Aorta (tissue), 5 donors: ENCODE data around the gene KIAA1614. TPM values are rescaled to one million over a fixed set of nuclear protein-coding genes. Genes with fewer than 3 reads are reported as not detected.

Experiments
- ATAC-seq: fragments of 200-7000 bp; cut with Tn5 transposase; one replicate; pipeline ENCODE4 v1.9.1; 2022; ENCODE audit warnings: moderate library complexity; ENCODE audit not compliant: low FRiP score
- DNase-seq, 2 donors: peaks; one replicate each; pipeline ENCODE4 v3.0.0-alpha.2; 2020
- H3K27ac ChIP-seq, 2 donors: one replicate each; pipeline ENCODE4 v1.5.1; 2013; ENCODE audit warnings: low read length in 2 of 2, mild to moderate bottlenecking in 2 of 2, moderate library complexity in 2 of 2, control low read depth in 1 of 2, inconsistent platforms in 1 of 2, low read depth in 1 of 2
- H3K27me3 ChIP-seq, 2 donors: one replicate each; pipeline ENCODE4 v1.6.1; 2013; ENCODE audit warnings: control low read depth in 1 of 2, low read length in 1 of 2, mild to moderate bottlenecking in 1 of 2, moderate library complexity in 1 of 2; ENCODE audit not compliant: insufficient read depth in 2 of 2, control insufficient read depth in 1 of 2
- H3K36me3 ChIP-seq, 2 donors: one replicate each; pipeline ENCODE4 v1.6.1; 2013; ENCODE audit warnings: control low read depth in 1 of 2, low read length in 1 of 2, mild to moderate bottlenecking in 1 of 2; ENCODE audit not compliant: insufficient read depth in 2 of 2, control insufficient read depth in 1 of 2
- H3K4me1 ChIP-seq, 2 donors: one replicate each; pipeline ENCODE4 v1.6.1; 2013; ENCODE audit warnings: low read length in 2 of 2, control low read depth in 1 of 2, mild to moderate bottlenecking in 1 of 2, moderate library complexity in 1 of 2; ENCODE audit not compliant: insufficient read depth in 2 of 2, control insufficient read depth in 1 of 2
- H3K4me3 ChIP-seq, 2 donors: one replicate each; pipeline ENCODE4 v1.5.1; 2013; ENCODE audit warnings: low read length in 2 of 2, control low read depth in 1 of 2, mild to moderate bottlenecking in 1 of 2
- H3K9me3 ChIP-seq: one replicate; pipeline ENCODE4 v1.6.1; 2013; ENCODE audit warnings: mild to moderate bottlenecking, low read length; ENCODE audit not compliant: control insufficient read depth
- WGBS, 2 donors: extraction: QIAGEN DNeasy Blood & Tissue Kit; methylation state at CpG; one replicate each; pipeline ENCODE4 v1.1.7; 2013; 5-methylcytosine and 5-hydroxymethylcytosine counted together
- intact Hi-C, 2 donors: fragments of 100-400 bp; cut with DNase I; formaldehyde crosslinking; loops; one replicate each; pipeline versions ENCODE4 v1.14.2 to v1.15.0; 2022
- polyA plus RNA-seq, 2 donors: library from polyadenylated mRNA; stranded (reverse); fragments of 200-250 nt; gene quantifications; one replicate each; pipeline ENCODE4 v1.2.3, GENCODE V29; 2013
- total RNA-seq, 2 donors: library from RNA; stranded (reverse); fragmentation: NEBNext Ultra II Directional; extraction: Animal tissue kit (Norgen Biotek cat#: 25700); gene quantifications; one replicate each; pipeline ENCODE4 v1.2.1, GENCODE V29; 2021
- donor health status: healthy with polysubstance abuse.
- donor health status: Bipolar disorder and iron deficiency.
- donor health status: DM: no; HTN: no; CAD: no.
- donor health status: DM: no; HTN: no; CAD: no.
- donor health status: DM: yes; HTN: yes; CAD: no.

Gene KIAA1614
- total and polyA plus RNA-seq, 4 donors, result 4.3 to 10.5 (median 8.9) TPM

DNA sequence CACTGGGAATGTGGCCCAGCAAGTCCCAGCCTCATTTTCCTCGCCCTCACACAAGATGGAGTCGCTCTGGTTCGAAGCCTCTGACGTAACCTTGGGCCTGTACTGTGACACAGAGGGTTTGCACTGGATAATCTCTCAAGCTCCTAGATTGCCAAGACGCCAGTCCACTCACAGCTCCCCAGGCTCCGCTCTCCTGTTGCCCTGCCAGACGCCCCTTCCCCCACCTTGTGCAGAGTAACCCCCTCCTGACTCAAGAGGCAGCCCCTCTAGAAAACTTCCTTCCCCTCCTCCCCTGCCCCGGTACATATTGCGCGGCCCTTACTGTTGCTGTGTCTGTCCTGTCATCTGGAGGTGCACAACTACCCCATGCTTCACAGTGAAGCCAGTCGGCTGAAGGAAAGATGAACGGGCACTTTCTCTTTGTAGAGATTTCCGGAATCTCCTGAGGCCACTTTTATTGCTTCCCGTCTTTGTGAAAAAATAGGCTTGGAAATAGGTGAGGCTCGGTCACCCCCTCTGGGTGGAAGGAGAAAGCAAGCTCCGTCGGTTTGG is 981 bp upstream of the KIAA1614 start:
- Histone ChIP-seq H3K9me3 (no peaks in the 10 kb centered on the region), H3K4me3 (peak overlapping the region; percentile 67 to 76), H3K36me3 (no peaks in the 10 kb centered on the region), H3K4me1 (no peaks in the 10 kb centered on the region), H3K27ac (peak overlapping the region in 1 of 2 donors; percentile 79), H3K27me3 (no peaks in the 10 kb centered on the region)
- no peak for DNase-seq
- intact Hi-C loops, result loop anchor here in 1 of 2 donors (5.0 kb wide), 2 partner anchors 111 to 231 kb away; partner anchors contain the start of gene STX6
- 20 to 22% methylated on average over 17 of the region's 17 CpGs for WGBS, 2 donors
- peak; percentile 23 for ATAC-seq

DNA sequence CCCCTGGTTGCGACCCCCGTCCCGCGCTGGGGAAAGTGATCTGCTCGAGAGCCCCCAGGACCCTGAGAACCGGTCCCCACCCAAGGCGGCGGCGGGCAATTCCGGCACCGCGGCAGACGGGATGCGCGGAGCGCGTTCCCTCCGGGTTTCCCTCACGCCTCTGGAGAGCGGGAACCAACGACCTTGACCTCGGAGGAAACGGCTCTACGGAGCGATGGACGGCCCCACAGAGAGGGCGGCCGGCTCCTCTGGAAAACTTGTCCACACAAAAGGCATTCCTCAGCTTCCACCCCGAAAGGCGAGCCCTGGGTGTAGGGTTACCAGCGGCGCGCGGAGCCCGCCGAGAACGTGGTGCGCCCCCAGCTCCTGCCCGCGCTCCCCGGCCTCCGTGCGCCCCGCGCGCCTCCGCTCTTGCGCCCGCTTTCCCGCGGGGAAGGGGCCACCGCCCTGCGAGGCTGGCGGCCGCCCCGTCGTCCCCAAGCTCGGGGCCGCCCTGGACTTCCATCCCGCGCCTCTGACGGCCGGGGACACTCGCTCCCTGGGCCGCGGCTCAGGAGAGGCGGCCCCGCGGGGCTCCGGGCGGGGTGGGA is 391 bp upstream of the KIAA1614 start:
- intact Hi-C loops, result loop anchor here in 1 of 2 donors (5.0 kb wide), 2 partner anchors 110 to 230 kb away; partner anchors contain the start of gene STX6
- Histone ChIP-seq H3K4me1 (no peaks in the 10 kb centered on the region), H3K9me3 (no peaks in the 10 kb centered on the region), H3K4me3 (peak overlapping the region; percentile 67 to 76), H3K27ac (peak overlapping the region; percentile 79 to 84), H3K36me3 (no peaks in the 10 kb centered on the region), H3K27me3 (no peaks in the 10 kb centered on the region)
- ATAC-seq, result peak; percentile 40
- peak in 1 of 2 donors; percentile 53 for DNase-seq
- 0 to 1% methylated on average over 54 to 71 of the region's 71 CpGs for WGBS, 2 donors

DNA sequence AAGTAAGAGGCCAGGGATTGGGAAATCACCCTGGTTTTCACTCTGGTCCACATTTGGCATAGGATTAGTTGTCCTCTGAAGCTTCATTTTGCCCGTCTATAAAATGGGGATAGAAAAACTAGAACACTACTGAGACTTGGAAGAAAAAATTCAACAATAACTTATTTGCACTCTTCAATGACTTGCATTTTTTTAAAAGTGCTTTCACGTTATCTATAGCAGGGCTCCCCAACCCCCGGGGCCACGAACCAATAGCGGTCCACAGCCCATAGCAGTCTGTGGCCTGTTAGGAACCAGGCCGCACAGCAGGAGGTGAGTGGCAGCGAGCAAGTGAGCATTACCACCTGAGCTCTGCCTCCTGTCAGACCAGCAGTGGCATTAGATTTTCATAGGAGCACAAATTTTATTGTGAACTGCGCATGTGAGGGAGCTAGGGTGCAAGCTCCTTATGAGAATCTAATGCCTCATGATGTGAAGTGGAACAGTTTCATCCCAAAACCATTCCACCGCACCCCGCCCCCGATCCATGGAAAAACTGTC is 2.8 kb downstream of the KIAA1614 start:
- Histone ChIP-seq H3K4me1 (no peaks in the 10 kb centered on the region), H3K9me3 (no peaks in the 10 kb centered on the region), H3K27me3 (no peaks in the 10 kb centered on the region), H3K27ac (no peak overlapping the region), H3K4me3 (no peak overlapping the region), H3K36me3 (no peaks in the 10 kb centered on the region)
- ATAC-seq (no peak), DNase-seq (peak in 1 of 2 donors; percentile 12)
- WGBS, 2 donors, result 94 to 96% methylated on average over 11 of the region's 11 CpGs
- intact Hi-C loops, result no loop called here

DNA sequence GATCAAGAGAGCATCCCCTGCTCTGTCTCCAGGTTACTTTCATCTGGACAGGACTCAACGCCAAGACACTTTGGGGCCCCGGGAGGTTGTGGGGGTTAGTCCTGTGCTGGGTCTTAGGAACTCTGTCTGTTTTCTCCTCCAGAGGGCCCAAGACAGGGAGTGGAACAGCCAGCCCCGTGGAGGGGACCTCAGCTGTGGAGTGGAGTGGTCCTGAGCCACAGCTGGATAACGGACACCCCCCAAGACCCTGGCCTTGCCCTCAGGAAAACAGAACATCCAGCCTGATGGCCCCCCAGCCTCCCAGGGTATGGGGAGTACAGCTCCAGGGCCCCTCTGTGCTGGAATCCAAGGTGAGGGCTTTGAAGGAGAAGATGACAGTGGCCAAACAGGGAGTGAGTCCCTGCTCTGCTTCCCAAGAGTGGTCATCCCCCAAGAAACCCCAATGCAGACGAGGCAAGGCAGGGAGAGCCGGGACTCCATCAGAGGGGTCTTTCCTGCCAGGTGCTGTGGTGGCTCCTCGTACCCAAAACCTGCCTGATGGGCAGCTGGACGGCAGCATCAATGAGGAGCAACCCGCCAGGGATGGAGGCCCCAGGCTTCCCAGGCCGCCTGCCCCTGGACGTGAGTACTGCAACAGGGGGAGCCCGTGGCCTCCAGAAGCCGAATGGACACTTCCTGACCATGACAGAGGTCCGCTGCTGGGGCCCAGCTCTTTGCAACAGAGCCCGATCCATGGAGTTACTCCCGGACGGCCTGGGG is 3.5 kb downstream of the KIAA1614 start:
- Histone ChIP-seq H3K27me3 (no peaks in the 10 kb centered on the region), H3K9me3 (no peaks in the 10 kb centered on the region), H3K4me3 (no peak overlapping the region), H3K27ac (no peak overlapping the region), H3K36me3 (no peaks in the 10 kb centered on the region), H3K4me1 (no peaks in the 10 kb centered on the region)
- ATAC-seq (no peak), DNase-seq (peak in 1 of 2 donors; percentile 29)
- 92% methylated on average over 16 to 17 of the region's 17 CpGs for WGBS, 2 donors
- intact Hi-C loops, result no loop called here

DNA sequence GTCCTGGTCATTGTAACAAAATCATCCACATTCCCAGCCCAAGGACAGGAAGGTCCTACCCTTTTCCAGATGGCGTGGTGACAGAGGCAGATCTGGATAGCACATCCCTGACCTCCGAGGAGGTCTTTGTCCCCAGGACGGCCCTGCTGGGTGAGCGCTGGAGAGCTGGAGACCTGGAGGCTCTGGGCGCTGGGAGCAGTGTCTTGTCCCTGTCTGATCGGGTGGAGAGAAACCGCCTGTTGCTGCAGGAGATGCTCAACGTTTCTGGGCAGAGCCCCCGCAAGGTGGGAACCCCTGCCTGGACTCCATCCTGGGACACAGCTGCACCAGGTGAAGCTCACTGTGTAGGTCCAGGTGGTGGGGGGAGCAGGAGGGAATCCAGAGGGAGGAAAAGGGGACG is 4.1 kb downstream of the KIAA1614 start:
- Histone ChIP-seq H3K9me3 (no peaks in the 10 kb centered on the region), H3K27ac (no peak overlapping the region), H3K27me3 (no peaks in the 10 kb centered on the region), H3K36me3 (no peaks in the 10 kb centered on the region), H3K4me1 (no peaks in the 10 kb centered on the region), H3K4me3 (no peak overlapping the region)
- ATAC-seq (no peak), DNase-seq (peak in 1 of 2 donors; percentile 18)
- intact Hi-C loops, result no loop called here
- 91 to 94% methylated on average over 9 to 10 of the region's 10 CpGs for WGBS, 2 donors

DNA sequence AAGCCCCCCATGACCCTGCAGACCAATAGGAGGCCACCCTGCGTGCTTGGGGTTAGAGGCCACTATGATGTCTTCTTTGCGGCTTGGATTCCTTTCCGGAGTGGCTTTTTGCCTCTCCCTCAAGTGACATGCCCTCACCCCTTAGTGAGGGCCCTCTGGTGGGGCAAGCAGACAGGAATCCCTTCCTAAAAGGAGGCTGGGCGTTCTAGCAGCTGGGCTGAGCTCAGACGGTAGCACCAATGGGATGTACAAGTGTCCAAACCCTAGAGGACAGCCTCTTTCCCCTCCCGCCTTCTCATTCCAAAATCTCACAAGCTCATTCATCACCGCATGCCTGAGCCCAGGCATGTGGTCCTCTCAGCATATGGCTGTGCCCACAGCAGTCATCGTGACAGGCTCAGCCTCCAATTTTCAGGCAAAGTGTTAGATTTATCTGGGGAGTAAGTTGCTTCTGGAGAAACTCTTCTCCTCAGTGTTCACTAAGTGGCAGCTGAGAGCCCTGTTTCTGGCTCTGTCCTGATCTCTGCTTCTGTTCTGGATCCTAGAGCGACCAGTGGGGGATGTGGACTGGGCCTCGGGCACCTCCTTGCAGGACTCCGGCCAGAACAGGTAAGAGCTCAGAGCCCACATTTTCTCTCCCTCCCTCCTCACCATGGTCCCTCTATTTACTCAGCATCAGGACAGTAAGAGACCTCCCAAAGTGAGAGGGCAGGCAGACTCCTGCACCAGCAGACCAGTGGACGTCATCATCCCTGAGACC is 4.8 kb downstream of the KIAA1614 start:
- WGBS, 2 donors, result 84 to 91% methylated on average over 12 of the region's 12 CpGs
- no peak overlapping the region for H3K4me3 ChIP-seq
- H3K27me3 ChIP-seq, result no peaks in the 10 kb centered on the region
- intact Hi-C loops, result no loop called here
- DNase-seq (peak in 1 of 2 donors; percentile 38), ATAC-seq (no peak)
- no peaks in the 10 kb centered on the region for H3K9me3 ChIP-seq
- H3K4me1 ChIP-seq, result no peaks in the 10 kb centered on the region
- H3K27ac ChIP-seq, result no peak overlapping the region
- H3K36me3 ChIP-seq, result no peaks in the 10 kb centered on the region

DNA sequence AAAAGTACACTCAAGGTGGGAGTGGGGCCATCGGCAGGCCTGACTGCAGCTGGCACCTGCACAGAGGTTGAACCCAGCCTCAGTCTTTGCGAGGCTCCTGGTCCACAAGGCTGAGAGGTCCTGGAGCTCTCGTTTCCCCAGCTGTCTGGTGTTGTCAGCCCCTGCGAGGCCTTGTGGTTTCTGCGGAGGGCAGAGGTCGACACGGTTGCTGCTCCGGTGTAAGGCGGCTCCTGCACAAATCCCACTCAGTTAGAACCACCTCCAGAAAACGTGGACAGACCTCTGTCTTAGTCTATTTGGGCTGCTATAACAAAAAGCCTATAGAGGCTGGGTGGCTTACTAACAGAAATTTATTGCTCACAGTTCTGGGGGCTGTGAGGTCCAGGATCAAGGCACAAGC is 5.8 kb downstream of the KIAA1614 start:
- intact Hi-C loops, result no loop called here
- H3K36me3 ChIP-seq, result no peaks in the 10 kb centered on the region
- H3K9me3 ChIP-seq, result no peaks in the 10 kb centered on the region
- DNase-seq, result peak in 1 of 2 donors; percentile 38
- no peaks in the 10 kb centered on the region for H3K4me1 ChIP-seq
- H3K27me3 ChIP-seq, result no peaks in the 10 kb centered on the region
- ATAC-seq, result no peak
- 89 to 92% methylated on average over 10 of the region's 10 CpGs for WGBS, 2 donors
- no peak overlapping the region for H3K27ac ChIP-seq
- no peak overlapping the region for H3K4me3 ChIP-seq

DNA sequence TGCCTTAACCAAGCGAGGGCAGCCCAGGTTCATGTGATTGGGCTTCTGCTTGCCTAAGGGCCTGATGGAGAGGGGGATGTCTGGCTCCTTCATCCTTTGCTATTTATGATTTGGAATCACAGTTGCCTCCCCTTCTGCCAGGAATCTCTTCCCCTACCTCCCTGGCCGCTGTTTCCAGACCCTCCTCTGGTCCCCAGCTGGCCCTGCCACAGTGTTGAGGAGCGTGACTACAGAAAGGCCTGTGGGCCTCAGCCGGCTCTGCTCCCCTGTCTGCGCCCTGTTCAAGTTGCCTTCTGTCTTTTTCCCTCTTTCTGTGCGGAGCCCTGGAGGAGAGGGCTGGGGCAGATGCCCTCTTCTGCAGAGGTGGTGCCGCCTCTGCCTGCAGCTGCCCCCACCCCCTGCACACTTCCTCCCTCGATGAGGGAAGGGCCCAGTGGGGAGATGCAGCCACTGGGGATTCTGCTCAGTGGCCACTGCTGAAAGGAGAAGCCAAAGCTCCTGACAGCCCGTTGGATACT is 6.5 kb downstream of the KIAA1614 start:
- Histone ChIP-seq H3K27ac (no peak overlapping the region), H3K9me3 (no peaks in the 10 kb centered on the region), H3K4me1 (no peaks in the 10 kb centered on the region), H3K4me3 (no peak overlapping the region), H3K27me3 (no peaks in the 10 kb centered on the region), H3K36me3 (no peaks in the 10 kb centered on the region)
- WGBS, 2 donors, result 88 to 90% methylated on average over 9 of the region's 9 CpGs
- ATAC-seq (no peak), DNase-seq (peak in 1 of 2 donors; percentile 26)
- intact Hi-C loops, result no loop called here
